HepG2 (cell line): ENCODE measurements around the gene SH3TC2. TPM values are rescaled to one million over a fixed set of nuclear protein-coding genes. Genes with fewer than 3 reads are reported as not detected.

ENCODE experiments used
- ATAC-seq: fragments of 200-7000 bp; cut with Tn5 transposase; 3 replicates; pipeline ENCODE4 v1.9.1; 2020; ENCODE audit warnings: mild to moderate bottlenecking, moderate library complexity
- BruUV-seq: library from RNA; stranded (reverse); fragments of 400-500 nt; replicated peaks from 2 replicates; lab custom pipeline; 2021; lab: Mats Ljungman, UMichigan
- CTCF ChIA-PET: fragments of 300-600 bp; formaldehyde crosslinking; extraction: SDS; loops from one replicate; lab custom pipeline; 2021; ENCODE audit warnings: low total read pairs, inconsistent platforms, low intra/inter-chr PET ratio; lab: Yijun Ruan, JAX
- POLR2A ChIA-PET: fragments of 350-600 bp; sonication (Branson Sonifier 250); formaldehyde crosslinking; loops from one replicate; lab custom pipeline; 2020; ENCODE audit warnings: antibody characterized with exemption, inconsistent platforms; lab: Yijun Ruan, JAX
- DNase-seq: peaks from one replicate; pipeline ENCODE4 v3.0.0-alpha.2; 2015; ENCODE audit warnings: low spot score
- FAIRE-seq: peaks from 3 replicates; lab custom pipeline; 2011; peaks lifted over from hg19 to GRCh38; lab: Jason Lieb, UNC
- H2AFZ ChIP-seq: one replicate; pipeline ENCODE4 v1.6.1; 2011; ENCODE audit warnings: low read length, inconsistent platforms
- H3K27ac ChIP-seq: fragments of 300-600 bp; 3 replicates; pipeline ENCODE4 v1.8.0; 2011; ENCODE audit warnings: mixed run types, mild to moderate bottlenecking, mixed read lengths, low read length, inconsistent platforms; ENCODE audit not compliant: insufficient read depth; ENCODE audit errors: extremely low read length
- H3K27me3 ChIP-seq, 2 experiments: fragments of 200-600 bp in 1 of 2; 2 replicates in 1 of 2; 3 replicates in 1 of 2; pipeline versions ENCODE4 v1.6.0 to v1.8.0; 2011; ENCODE audit warnings: low read length in 2 of 2, mild to moderate bottlenecking in 2 of 2, moderate library complexity in 2 of 2, inconsistent platforms in 1 of 2; ENCODE audit not compliant: insufficient read depth in 2 of 2, control insufficient read depth in 1 of 2
- H3K36me3 ChIP-seq, 2 experiments: fragments of 200-600 bp in 1 of 2; replicated peaks in 1 of 2; 2 replicates in 1 of 2; 3 replicates in 1 of 2; pipeline versions ENCODE4 v1.5.1 to v1.8.0; 2011; ENCODE audit warnings: low read length in 2 of 2, inconsistent platforms in 1 of 2; ENCODE audit not compliant: insufficient read depth in 2 of 2, control insufficient read depth in 1 of 2
- H3K4me1 ChIP-seq: 2 replicates; pipeline ENCODE4 v1.5.1; 2012; ENCODE audit warnings: low read length, inconsistent platforms; ENCODE audit not compliant: insufficient read depth
- H3K4me2 ChIP-seq: 2 replicates; pipeline ENCODE4 v1.6.0; 2011; ENCODE audit warnings: low read depth, low read length, inconsistent platforms
- H3K4me3 ChIP-seq, 3 experiments: fragments of 200-600 bp in 1 of 3; sonication (generic), shearing (Covaris generic) in 1 of 3; replicated peaks in 1 of 3; 2 replicates each; pipeline ENCODE4 v1.5.1; 2011 to 2016; ENCODE audit warnings: low read length in 3 of 3, inconsistent platforms in 2 of 3, low read depth in 2 of 3, mild to moderate bottlenecking in 2 of 3, control low read depth in 1 of 3, mixed read lengths in 1 of 3; ENCODE audit not compliant: insufficient read depth in 1 of 3
- H3K79me2 ChIP-seq: one replicate; pipeline ENCODE4 v1.6.1; 2011; ENCODE audit warnings: low read length, inconsistent platforms; ENCODE audit not compliant: insufficient read depth
- H3K9ac ChIP-seq: 2 replicates; pipeline ENCODE4 v1.6.0; 2011; ENCODE audit warnings: mild to moderate bottlenecking, low read depth, low read length, inconsistent platforms; ENCODE audit not compliant: insufficient read depth
- H3K9me3 ChIP-seq: 2 replicates; pipeline ENCODE4 v1.5.1; 2012; ENCODE audit warnings: mild to moderate bottlenecking, low read length
- H4K20me1 ChIP-seq: 2 replicates; pipeline ENCODE4 v1.6.0; 2011; ENCODE audit warnings: inconsistent platforms, mild to moderate bottlenecking, low read length, moderate library complexity; ENCODE audit not compliant: insufficient read depth
- ADNP ChIP-seq: sonication (generic); formaldehyde crosslinking; IDR thresholded peaks from 2 replicates; pipeline ENCODE4 v1.4.0; 2020; ENCODE audit warnings: missing genetic modification reagents
- BRD4 ChIP-seq: sonication (generic); formaldehyde crosslinking; IDR thresholded peaks from 2 replicates; pipeline ENCODE4 v1.4.0; 2020; ENCODE audit warnings: missing genetic modification reagents
- HNF1A ChIP-seq, 2 experiments: sonication (generic) in 1 of 2; formaldehyde crosslinking in 1 of 2; IDR thresholded peaks; 2 replicates each; pipeline versions ENCODE4 v1.4.0 to v1.6.1; 2016 to 2020; ENCODE audit warnings: borderline replicate concordance in 1 of 2, low read depth in 1 of 2, mild to moderate bottlenecking in 1 of 2, missing genetic modification reagents in 1 of 2
- HOXA3 ChIP-seq: sonication (generic); formaldehyde crosslinking; IDR thresholded peaks from 2 replicates; pipeline ENCODE4 v1.5.0; 2020; ENCODE audit warnings: missing genetic modification reagents
- MAFF ChIP-seq: IDR thresholded peaks from 2 replicates; pipeline ENCODE4 v1.6.1; 2011; ENCODE audit warnings: low read depth, low read length, improper control_type of control experiment
- MAFK ChIP-seq, 2 experiments: IDR thresholded peaks in 1 of 2; conservative IDR thresholded peaks in 1 of 2; 2 replicates each; pipeline ENCODE4 v1.6.1; 2011; ENCODE audit warnings: improper control_type of control experiment in 2 of 2, low read length in 2 of 2
- MIER3 ChIP-seq: IDR thresholded peaks from 2 replicates; pipeline ENCODE4 v1.6.1; 2016; ENCODE audit warnings: missing compliant biosample characterization, borderline replicate concordance
- SAP130 ChIP-seq: IDR thresholded peaks from 2 replicates; pipeline ENCODE4 v1.6.1; 2016; ENCODE audit warnings: low read depth
- TAF1 ChIP-seq: sonication (generic); formaldehyde crosslinking; IDR thresholded peaks from 2 replicates; pipeline ENCODE4 v1.4.0; 2020; ENCODE audit warnings: missing genetic modification reagents
- TAF15 ChIP-seq: fragments of 200-400 bp; formaldehyde crosslinking; IDR thresholded peaks from one replicate; pipeline ENCODE4 v1.6.1; 2018; ENCODE audit warnings: mild to moderate bottlenecking, low read depth, low read length; ENCODE audit not compliant: poor library complexity, severe bottlenecking
- TFDP1 ChIP-seq: IDR thresholded peaks from 2 replicates; pipeline ENCODE4 v1.6.1; 2016; ENCODE audit warnings: missing compliant biosample characterization, missing genetic modification reagents, borderline replicate concordance
- ZNF205 ChIP-seq: IDR thresholded peaks from 2 replicates; pipeline ENCODE4 v1.6.1; 2018; ENCODE audit warnings: missing biosample characterization, missing genetic modification reagents
- ZNF207 ChIP-seq: fragments of 450-650 bp; IDR thresholded peaks from 2 replicates; pipeline ENCODE4 v1.6.1; 2016; ENCODE audit warnings: antibody characterized with exemption, borderline replicate concordance
- ZNF337 ChIP-seq: sonication (generic); formaldehyde crosslinking; IDR thresholded peaks from 2 replicates; pipeline ENCODE4 v1.5.1; 2020; ENCODE audit warnings: missing genetic modification reagents, low read depth, mild to moderate bottlenecking, borderline replicate concordance
- WGBS: methylation state at CpG from one replicate; pipeline ENCODE4 v1.1.6; 2017; ENCODE audit warnings: low lambda C conversion rate; 5-methylcytosine and 5-hydroxymethylcytosine counted together
- in situ Hi-C: cut with HindIII; loops from 2 replicates; pipeline ENCODE4 v1.10.0; 2017; ENCODE audit warnings: low pct_unique_long_range_greater_than_20kb; ENCODE audit not compliant: extremely low pct_ligation_motif_present
- intact Hi-C: fragments of 100-400 bp; cut with micrococcal nuclease; formaldehyde crosslinking; loops from one replicate; pipeline ENCODE4 v1.10.0; 2022; ENCODE audit not compliant: unreplicated experiment
- polyA plus RNA-seq, 8 experiments: library from polyadenylated mRNA; depleted of rRNA in 3 of 8; stranded (reverse) in 7 of 8; unstranded in 1 of 8; fragments of >200 nt; fragmentation: Illumina TruSeq in 4 of 8; extraction: Trizol in 4 of 8; gene quantifications; 2 replicates each; pipeline versions ENCODE4 v1.2.1 to v1.2.3, GENCODE V29; 2011 to 2016; ENCODE audit warnings: low read depth in 4 of 8, missing spikeins in 1 of 8, mixed read lengths in 1 of 8; ENCODE audit not compliant: insufficient read depth in 1 of 8
- total RNA-seq, 5 experiments: library from RNA; depleted of rRNA; stranded (reverse); fragments of >200 nt; fragmentation: Illumina TruSeq; extraction: Trizol; gene quantifications; 2 replicates each; pipeline ENCODE4 v1.2.3, GENCODE V29; 2016; ENCODE audit warnings: low read depth in 1 of 5

SH3TC2 gene
- total and polyA plus RNA-seq, 2 of the 13 experiments (the other 11 are each of a cell fraction or from before 2014, with no cell fraction given) = 0.34 to 0.71 TPM

GRCh38 chr5:148993283-148993936, 69.5 kb downstream of the SH3TC2 start:
- POLR2A ChIA-PET = no interaction called here
- Histone ChIP-seq H3K36me3 (no peaks in the 10 kb centered on the region), H4K20me1 (no peaks in the 10 kb centered on the region), H3K79me2 (no peaks in the 10 kb centered on the region), H3K9me3 (no peaks in the 10 kb centered on the region), H3K27me3 (no peaks in the 10 kb centered on the region; a peak in 1 of 5 replicates), H3K27ac (no peak overlapping the region), H3K9ac (no peak overlapping the region), H3K4me3 (no peak overlapping the region), H2AFZ (no peak overlapping the region), H3K4me1 (no peaks in the 10 kb centered on the region), H3K4me2 (no peak overlapping the region)
- CTCF ChIA-PET = no interaction called here
- no TSS peak for BruUV-seq
- DNase-seq (no peak), FAIRE-seq (no peak), ATAC-seq (no peak)
- intact Hi-C loops (no loop called here), in situ Hi-C loops (no loop called here)
- TF ChIP-seq MAFK (conservative IDR thresholded peaks at IDR 0.05 in 1 of 2, IDR thresholded peaks at IDR 0.05 in 1 of 2; ENCODE audit: low read length in 2 of 2) = peak; percentile 60 to 76
- no peak for TF ChIP-seq ZNF337
- no peak for TF ChIP-seq HOXA3 (CRISPR knock-in tag)
- TF ChIP-seq TFDP1 (CRISPR knock-in tag) = no peak
- TF ChIP-seq MAFF = peak; percentile 42; the same call in 1 of the 2 replicates
- 23% methylated on average over 4 of the region's 4 CpGs for WGBS

- 33% methylated on average over 3 of the region's 3 CpGs for WGBS
- H3K4me2 ChIP-seq = no peak overlapping the region
- intact Hi-C loops = no loop called here
- FAIRE-seq = no peak
- no peaks in the 10 kb centered on the region for H3K4me1 ChIP-seq
- H3K9me3 ChIP-seq = no peaks in the 10 kb centered on the region
- H3K27me3 ChIP-seq = no peaks in the 10 kb centered on the region; a peak in 1 of 5 replicates
- H2AFZ ChIP-seq = no peak overlapping the region
- H3K79me2 ChIP-seq = no peaks in the 10 kb centered on the region
- in situ Hi-C loops = no loop called here
- ChIA-PET CTCF (no interaction called here), POLR2A (no interaction called here)
- ATAC-seq = no peak
- no TSS peak for BruUV-seq
- H3K36me3 ChIP-seq = no peaks in the 10 kb centered on the region
- H3K27ac ChIP-seq = no peak overlapping the region
- no peaks in the 10 kb centered on the region for H4K20me1 ChIP-seq
- H3K4me3 ChIP-seq = no peak overlapping the region
- H3K9ac ChIP-seq = no peak overlapping the region
- DNase-seq = no peak
- TF ChIP-seq ADNP = no peak
- no peak for TF ChIP-seq TAF15
- TF ChIP-seq ZNF207 = no peak
- no peak for TF ChIP-seq BRD4 (CRISPR knock-in tag)
- TF ChIP-seq HNF1A (IDR thresholded peaks at IDR 0.05; ENCODE audit: low read depth) = no peak
- TF ChIP-seq HNF1A (CRISPR knock-in tag; IDR thresholded peaks at IDR 0.05; ENCODE audit: borderline replicate concordance) = no peak
- no peak for TF ChIP-seq SAP130 (CRISPR knock-in tag)
- no peak for TF ChIP-seq ZNF205 (CRISPR knock-in tag)
- TF ChIP-seq MIER3 = no peak
- TF ChIP-seq TAF1 (CRISPR knock-in tag) = no peak
Observed at GRCh38 chr5:148992265-148992664, 70.6 kb downstream of the SH3TC2 start.
